Measurements from ENCODE around the gene BTF3L4.

The BTF3L4 gene

GRCh38 chr1:52055066-52055865 lies 829 bp upstream of the BTF3L4 start, which contains the start of gene TXNDC12:
Gene TXNDC12 (minus strand): TSS chr1:52055191. CDS start chr1:52055096, 95 bp downstream.
- no peak for TF ChIP-seq CTCF (IDR thresholded peaks at IDR 0.05; ENCODE audit: low read depth, low read length)
- peak; percentile 83 for TF ChIP-seq POLR2A (IDR thresholded peaks at IDR 0.05; ENCODE audit: extremely low read depth, insufficient read length)
- peak; percentile 66; the same call in 1 of the 2 replicates for TF ChIP-seq MAX (IDR thresholded peaks at IDR 0.05; ENCODE audit: low read depth, low read length)
- TF ChIP-seq MYC (IDR thresholded peaks at IDR 0.05; ENCODE audit: low read depth, low read length) = no peak; the same call in 1 of the 2 replicates
- peak; percentile 92 for DNase-seq (ENCODE audit: low read depth)
- peak within 1 kb of the TSS; percentile 87 for H3K4me3 ChIP-seq (ENCODE audit: low read depth, low read length)

- no peak for TF ChIP-seq CTCF (IDR thresholded peaks at IDR 0.05; ENCODE audit: low read depth, low read length)
- H3K4me3 ChIP-seq (ENCODE audit: low read depth, low read length) = peak overlapping the region; percentile 87
- no peak for DNase-seq (ENCODE audit: low read depth)
Measured at GRCh38 chr1:52055866-52056162, 281 bp upstream of the BTF3L4 start.

GRCh38 chr1:52056937-52057231 lies 789 bp downstream of the BTF3L4 start:
- TF ChIP-seq MYC (IDR thresholded peaks at IDR 0.05; ENCODE audit: low read depth, low read length) (peak; percentile 44; the same call in 1 of the 2 replicates), MAX (IDR thresholded peaks at IDR 0.05; ENCODE audit: low read depth, low read length) (no peak)
- DNase-seq (ENCODE audit: low read depth) = no peak
- H3K4me3 ChIP-seq (ENCODE audit: low read depth, low read length) = peak overlapping the region; percentile 68

- TF ChIP-seq CTCF (IDR thresholded peaks at IDR 0.05; ENCODE audit: low read depth, low read length) (no peak), MYC (IDR thresholded peaks at IDR 0.05; ENCODE audit: low read depth, low read length) (no peak), MAX (IDR thresholded peaks at IDR 0.05; ENCODE audit: low read depth, low read length) (no peak)
- H3K4me3 ChIP-seq (ENCODE audit: low read depth, low read length) = peak overlapping the region; percentile 68
- DNase-seq (ENCODE audit: low read depth) = peak; percentile 75
Measured at GRCh38 chr1:52057255-52057654, 1.2 kb downstream of the BTF3L4 start.

- DNase-seq (ENCODE audit: low read depth) = peak; percentile 33
- H3K4me3 ChIP-seq (ENCODE audit: low read depth, low read length) = peak overlapping the region; percentile 68
- no peak for TF ChIP-seq MYC (IDR thresholded peaks at IDR 0.05; ENCODE audit: low read depth, low read length)
Measured at GRCh38 chr1:52057876-52058415, 1.9 kb downstream of the BTF3L4 start.

GRCh38 chr1:52059321-52059720 lies 3.2 kb downstream of the BTF3L4 start:
- TF ChIP-seq MYC (IDR thresholded peaks at IDR 0.05; ENCODE audit: low read depth, low read length) (no peak), CTCF (IDR thresholded peaks at IDR 0.05; ENCODE audit: low read depth, low read length) (no peak), MAX (IDR thresholded peaks at IDR 0.05; ENCODE audit: low read depth, low read length) (no peak), POLR2A (IDR thresholded peaks at IDR 0.05; ENCODE audit: extremely low read depth, insufficient read length) (no peak)

GRCh38 chr1:52059888-52060287 lies 3.8 kb downstream of the BTF3L4 start:
- peak overlapping the region; percentile 40 for H3K4me3 ChIP-seq (ENCODE audit: low read depth, low read length)
- TF ChIP-seq POLR2A (IDR thresholded peaks at IDR 0.05; ENCODE audit: extremely low read depth, insufficient read length) (no peak), CTCF (IDR thresholded peaks at IDR 0.05; ENCODE audit: low read depth, low read length) (no peak), MAX (IDR thresholded peaks at IDR 0.05; ENCODE audit: low read depth, low read length) (no peak), MYC (IDR thresholded peaks at IDR 0.05; ENCODE audit: low read depth, low read length) (no peak)
- DNase-seq (ENCODE audit: low read depth) = no peak

More at GRCh38 chr1:52059321-52059720, 3.2 kb downstream of the BTF3L4 start:
- peak overlapping the region; percentile 40 for H3K4me3 ChIP-seq (ENCODE audit: low read depth, low read length)
- DNase-seq (ENCODE audit: low read depth) = no peak
